ENCODE data around the gene PPP1R18.
A peak's percentile ranks its signal among the peaks of the same experiment; 100 is the strongest.
"Not testable (repeated sequence)": the region's sequence is repeated elsewhere in the genome, so short reads cannot be mapped to it uniquely, and the experiment has no call there.

Gene PPP1R18

GRCh38 chr6:30686009-30686907 lies at the start of gene PPP1R18:
Gene PPP1R18, minus strand, starts transcription at chr6:30686645. Its CDS starts 627 bp downstream, at chr6:30686018.
- DNase-seq, result peak in 2 of 3 experiments; percentile 36 to 50

GRCh38 chr6:30735668-30736314 lies 49.3 kb upstream of the PPP1R18 start:
- no peak for DNase-seq

GRCh38 chr6:30732237-30732943 lies 45.9 kb upstream of the PPP1R18 start:
- DNase-seq, result no peak

- DNase-seq, result peak; percentile 81 to 92 (median 82)
These were observed 44.4 kb upstream of the PPP1R18 start for GRCh38 chr6:30730601-30731435.

GRCh38 chr6:30727920-30728553 lies 41.6 kb upstream of the PPP1R18 start:
- DNase-seq, result peak in 2 of 3 experiments; percentile 3 to 30

- DNase-seq, result peak in 1 of 3 experiments; percentile 39
These were observed 40.3 kb upstream of the PPP1R18 start for GRCh38 chr6:30726506-30727413.

- DNase-seq, result peak in 2 of 3 experiments; percentile 14 to 42
These were observed 39.5 kb upstream of the PPP1R18 start for GRCh38 chr6:30725713-30726505.

GRCh38 chr6:30724906-30725667 lies 38.6 kb upstream of the PPP1R18 start:
- peak in 1 of 3 experiments; percentile 66 for DNase-seq

- peak in 1 of 3 experiments; percentile 79 for DNase-seq
These were observed 37.6 kb upstream of the PPP1R18 start for GRCh38 chr6:30723843-30724741.

GRCh38 chr6:30723159-30723842 lies 36.9 kb upstream of the PPP1R18 start:
- not testable (repeated sequence) for DNase-seq

- DNase-seq, result peak; percentile 58 to 84 (median 69)
These were observed 36.1 kb upstream of the PPP1R18 start for GRCh38 chr6:30722280-30723112.

- not testable (repeated sequence) for DNase-seq
These were observed 35.5 kb upstream of the PPP1R18 start for GRCh38 chr6:30722025-30722279.

GRCh38 chr6:30721198-30722024 lies 35.0 kb upstream of the PPP1R18 start:
- peak; percentile 89 to 93 (median 91) for DNase-seq

GRCh38 chr6:30720738-30721197 lies 34.3 kb upstream of the PPP1R18 start:
- DNase-seq, result peak; percentile 64 to 88 (median 78)

Data from NCI-H1417 (cell line).